NCI-H748 (cell line): ENCODE measurements around the gene RBM18.
A peak's percentile ranks its signal among the peaks of the same experiment; 100 is the strongest.

Experiments used
- DNase-seq: peaks from one replicate; lab custom pipeline; 2025; ENCODE audit not compliant: unreplicated experiment; lab: John Stamatoyannopoulos, UW

Gene RBM18

GRCh38 chr9:122261469-122261881, 3.2 kb downstream of the RBM18 start:
- DNase-seq = peak; percentile 20

- no peak for DNase-seq
Measured at GRCh38 chr9:122258886-122259415, 5.7 kb downstream of the RBM18 start.

GRCh38 chr9:122256206-122256605, 8.4 kb downstream of the RBM18 start:
- DNase-seq = no peak

- no peak for DNase-seq
Measured at GRCh38 chr9:122254761-122255160, 9.9 kb downstream of the RBM18 start.

GRCh38 chr9:122252796-122253195, 11.8 kb downstream of the RBM18 start:
- no peak for DNase-seq

- DNase-seq = no peak
Measured at GRCh38 chr9:122251351-122251750, 13.3 kb downstream of the RBM18 start.

GRCh38 chr9:122248448-122248865, 16.2 kb downstream of the RBM18 start:
- DNase-seq = no peak

- no peak for DNase-seq
Measured at GRCh38 chr9:122246666-122247065, 18.0 kb downstream of the RBM18 start.

GRCh38 chr9:122244349-122244748, 20.3 kb downstream of the RBM18 start:
- no peak for DNase-seq

- no peak for DNase-seq
Measured at GRCh38 chr9:122239722-122240121, 24.9 kb downstream of the RBM18 start.

GRCh38 chr9:122236681-122237080, 28.0 kb downstream of the RBM18 start:
- DNase-seq = no peak

GRCh38 chr9:122234022-122234748, 30.5 kb downstream of the RBM18 start:
- DNase-seq = no peak

- no peak for DNase-seq
Measured at GRCh38 chr9:122232796-122233306, 31.8 kb downstream of the RBM18 start.

GRCh38 chr9:122229485-122229837, 35.2 kb downstream of the RBM18 start:
- DNase-seq = no peak

GRCh38 chr9:122228568-122229484, 35.8 kb downstream of the RBM18 start, which contains the start of gene LHX6:
Gene LHX6 (minus strand): TSS chr9:122228957. CDS start chr9:122228740, 217 bp downstream.
- DNase-seq = peak; percentile 58

GRCh38 chr9:122228191-122228567, 36.5 kb downstream of the RBM18 start:
- peak; percentile 51 for DNase-seq

GRCh38 chr9:122227575-122227900, 37.1 kb downstream of the RBM18 start:
- peak; percentile 65 for DNase-seq

- DNase-seq = no peak
Measured at GRCh38 chr9:122226758-122227574, 37.7 kb downstream of the RBM18 start.

- no peak for DNase-seq
Measured at GRCh38 chr9:122226142-122226757, 38.4 kb downstream of the RBM18 start.

- DNase-seq = no peak
Measured at GRCh38 chr9:122225312-122226141, 39.1 kb downstream of the RBM18 start.
